GM18873 (cell line): ENCODE measurements around the gene PGAP2.
"Not testable (repeated sequence)": the region's sequence is repeated elsewhere in the genome, so short reads cannot be mapped to it uniquely, and the experiment has no call there.

Experiments
- ATAC-seq: cut with Tn5 transposase; IDR thresholded peaks from one replicate; pipeline ENCODE4 v1.9.1; 2021; ENCODE audit warnings: mild to moderate bottlenecking, moderate library complexity, moderate number of reproducible peaks; ENCODE audit not compliant: unreplicated experiment, low FRiP score

Gene PGAP2

GRCh38 chr11:3803726-3804495 lies 4.4 kb upstream of the PGAP2 start:
- ATAC-seq = no peak

- ATAC-seq = peak; percentile 68
These were observed 682 bp downstream of the PGAP2 start for GRCh38 chr11:3808861-3809623.

DNA sequence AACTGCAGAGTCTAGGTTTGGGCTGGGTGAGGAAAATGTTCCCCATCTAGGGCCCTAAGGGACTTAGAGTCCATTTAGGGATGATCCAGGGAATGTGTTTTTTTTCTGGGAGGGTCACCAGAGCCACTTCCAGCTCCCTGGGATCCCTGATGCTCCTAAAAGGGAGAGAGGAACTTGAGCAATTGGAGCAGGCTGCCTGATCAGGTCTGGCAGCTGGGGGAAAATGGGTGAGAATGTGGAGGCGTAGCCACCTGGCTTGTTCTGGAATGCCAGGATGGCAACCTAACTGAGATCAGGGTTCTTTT lies 1.2 kb downstream of the PGAP2 start:
- no peak for ATAC-seq

- no peak for ATAC-seq
These were observed 2.1 kb downstream of the PGAP2 start for GRCh38 chr11:3810446-3810845.

DNA sequence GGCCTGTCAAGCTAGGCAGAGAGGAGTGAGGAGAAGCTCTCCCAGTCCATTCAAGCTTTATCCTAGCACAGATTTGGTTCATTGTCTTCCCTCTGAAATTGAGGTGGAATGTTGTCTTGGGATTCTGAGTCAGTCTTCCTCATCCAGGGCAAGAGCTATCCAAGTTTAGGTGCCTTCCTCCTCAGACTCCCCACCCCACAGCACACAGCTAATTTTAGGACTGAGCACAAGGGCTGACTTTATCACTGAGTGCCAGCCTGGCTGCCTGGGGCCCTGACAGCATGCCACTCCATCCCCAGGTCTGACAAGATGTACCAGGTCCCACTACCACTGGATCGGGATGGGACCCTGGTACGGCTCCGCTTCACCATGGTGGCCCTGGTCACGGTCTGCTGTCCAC lies 2.6 kb downstream of the PGAP2 start:
- no peak for ATAC-seq

DNA sequence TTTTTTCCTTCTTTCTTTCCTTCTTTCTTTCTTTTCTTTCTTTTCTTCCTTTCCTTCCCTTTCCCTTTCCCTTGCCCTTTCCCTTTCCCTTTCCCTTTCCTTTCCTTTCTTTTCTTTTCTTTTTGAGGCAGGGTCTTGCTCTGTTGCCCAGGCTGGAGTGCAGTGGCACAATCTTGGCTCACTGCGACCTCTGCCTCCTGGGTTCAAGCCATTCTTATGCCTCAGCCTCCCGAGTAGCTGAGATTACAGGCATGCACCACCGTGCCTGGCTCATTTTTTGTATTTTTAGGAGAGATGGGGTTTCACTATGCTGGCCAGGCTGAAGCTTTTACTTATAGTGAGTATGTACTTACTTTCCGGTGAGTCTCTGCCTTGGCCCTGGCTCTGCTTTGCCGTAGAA lies 6.5 kb downstream of the PGAP2 start:
- ATAC-seq = not testable (repeated sequence)

DNA sequence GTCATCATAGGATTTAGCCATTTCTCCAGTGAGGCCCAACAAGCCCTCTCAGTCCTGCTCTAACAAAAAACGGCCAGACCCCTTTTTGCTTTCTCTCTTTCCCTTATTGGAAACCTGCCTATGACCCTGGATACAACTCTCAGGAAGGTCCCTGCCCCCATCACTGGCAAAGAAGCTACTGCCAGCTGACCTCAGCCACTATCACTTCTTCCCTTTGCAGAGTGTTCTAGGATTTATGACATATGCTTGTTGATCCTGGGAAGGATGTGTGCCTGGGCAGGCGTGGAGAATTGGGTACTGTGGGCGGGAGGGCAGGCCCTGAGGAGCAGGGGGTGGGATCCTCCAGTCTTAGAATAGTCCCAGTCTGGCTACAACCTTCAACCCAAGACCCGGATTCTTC lies 7.5 kb downstream of the PGAP2 start:
- ATAC-seq = no peak

DNA sequence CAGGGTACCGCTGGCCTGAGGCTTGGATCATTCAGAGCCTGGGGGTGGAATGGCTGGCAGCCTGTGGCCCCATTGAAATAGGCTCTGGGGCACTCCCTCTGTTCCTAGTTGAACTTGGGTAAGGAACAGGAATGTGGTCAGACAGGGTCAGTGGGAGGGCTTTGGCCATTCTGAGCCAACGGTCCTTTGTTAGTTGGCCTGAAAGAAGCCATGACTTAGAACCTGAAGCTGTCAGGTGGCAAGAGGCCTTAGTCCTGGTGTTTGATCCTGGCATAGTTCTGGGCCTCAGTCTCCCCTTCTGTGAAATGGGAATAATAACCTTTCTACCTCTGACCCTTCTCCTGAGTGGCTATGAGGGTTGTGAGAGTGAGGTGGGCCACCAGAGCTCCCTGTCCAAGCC lies 8.3 kb downstream of the PGAP2 start:
- ATAC-seq = no peak

GRCh38 chr11:3817181-3817800 lies 8.9 kb downstream of the PGAP2 start:
- ATAC-seq = no peak

DNA sequence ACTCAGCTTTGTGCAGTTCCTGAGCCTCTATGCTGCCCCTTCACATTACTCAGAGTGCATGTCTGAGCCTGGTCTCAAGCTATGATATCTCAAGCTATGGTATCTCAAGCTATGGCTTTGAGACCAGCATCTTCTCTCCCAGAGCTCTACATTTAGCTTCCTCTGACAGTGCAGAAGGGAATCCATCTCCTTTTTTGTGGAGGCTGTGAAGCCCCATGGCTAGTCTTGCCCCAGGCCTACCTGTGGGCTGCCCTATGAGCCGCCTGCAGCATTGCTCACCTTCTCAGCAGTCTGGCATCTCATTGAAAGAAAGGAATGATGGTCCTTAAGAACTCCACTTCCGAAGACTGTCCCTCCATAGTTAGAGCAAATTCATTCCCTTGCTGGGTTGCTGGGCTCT lies 12.6 kb downstream of the PGAP2 start:
- ATAC-seq = no peak

- no peak for ATAC-seq
These were observed 14.0 kb downstream of the PGAP2 start for GRCh38 chr11:3822312-3822711.

DNA sequence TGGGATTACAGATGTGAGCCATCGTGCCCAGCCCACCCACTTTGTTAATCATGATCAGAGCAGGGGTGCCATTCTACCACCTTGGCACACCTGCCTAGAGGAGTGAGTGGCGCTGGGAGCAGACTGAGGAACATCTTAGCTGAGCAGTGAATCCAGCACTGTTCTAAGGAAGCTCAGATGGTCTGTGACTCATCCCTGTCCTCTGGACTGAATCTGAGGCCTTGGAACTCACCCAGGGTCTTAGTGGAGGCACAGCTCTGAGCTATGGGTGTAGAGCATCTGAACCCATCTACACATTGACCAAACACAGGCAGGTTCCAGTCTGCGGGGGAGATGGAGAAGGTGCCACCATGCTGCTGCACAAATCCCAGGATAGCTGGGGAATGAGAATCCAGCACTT lies 14.9 kb downstream of the PGAP2 start:
- ATAC-seq = no peak

- no peak for ATAC-seq
These were observed 15.6 kb downstream of the PGAP2 start for GRCh38 chr11:3823762-3824506.

DNA sequence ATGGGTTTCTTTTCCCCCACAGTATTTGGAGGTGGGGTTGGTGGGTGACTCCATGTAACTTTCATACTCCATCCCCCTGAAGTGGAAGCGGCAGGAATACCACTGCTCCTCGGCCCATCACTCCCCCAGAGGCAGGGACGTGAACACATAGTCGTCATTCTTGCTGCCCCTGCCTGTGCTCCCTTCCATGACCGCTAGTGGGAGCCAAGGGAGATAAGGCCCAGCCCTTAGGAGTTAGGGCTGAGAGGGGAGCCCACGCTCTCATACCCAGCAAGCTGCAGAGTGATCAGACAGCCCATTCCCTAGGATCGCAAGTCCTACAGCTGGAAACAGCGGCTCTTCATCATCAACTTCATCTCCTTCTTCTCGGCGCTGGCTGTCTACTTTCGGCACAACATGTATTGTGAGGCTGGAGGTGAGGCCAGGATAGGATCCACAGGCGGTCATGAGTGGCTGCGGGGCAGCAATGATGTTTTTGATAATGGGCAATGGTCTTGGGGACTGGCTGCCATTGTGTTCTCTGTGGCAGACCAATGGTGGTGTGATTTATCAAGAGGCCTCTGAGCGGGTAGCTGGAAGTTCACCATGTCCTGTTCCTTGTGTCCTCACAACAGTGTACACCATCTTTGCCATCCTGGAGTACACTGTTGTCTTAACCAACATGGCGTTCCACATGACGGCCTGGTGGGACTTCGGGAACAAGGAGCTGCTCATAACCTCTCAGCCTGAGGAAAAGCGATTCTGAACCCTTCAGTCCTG lies 16.5 kb downstream of the PGAP2 start:
- ATAC-seq = peak; percentile 64

DNA sequence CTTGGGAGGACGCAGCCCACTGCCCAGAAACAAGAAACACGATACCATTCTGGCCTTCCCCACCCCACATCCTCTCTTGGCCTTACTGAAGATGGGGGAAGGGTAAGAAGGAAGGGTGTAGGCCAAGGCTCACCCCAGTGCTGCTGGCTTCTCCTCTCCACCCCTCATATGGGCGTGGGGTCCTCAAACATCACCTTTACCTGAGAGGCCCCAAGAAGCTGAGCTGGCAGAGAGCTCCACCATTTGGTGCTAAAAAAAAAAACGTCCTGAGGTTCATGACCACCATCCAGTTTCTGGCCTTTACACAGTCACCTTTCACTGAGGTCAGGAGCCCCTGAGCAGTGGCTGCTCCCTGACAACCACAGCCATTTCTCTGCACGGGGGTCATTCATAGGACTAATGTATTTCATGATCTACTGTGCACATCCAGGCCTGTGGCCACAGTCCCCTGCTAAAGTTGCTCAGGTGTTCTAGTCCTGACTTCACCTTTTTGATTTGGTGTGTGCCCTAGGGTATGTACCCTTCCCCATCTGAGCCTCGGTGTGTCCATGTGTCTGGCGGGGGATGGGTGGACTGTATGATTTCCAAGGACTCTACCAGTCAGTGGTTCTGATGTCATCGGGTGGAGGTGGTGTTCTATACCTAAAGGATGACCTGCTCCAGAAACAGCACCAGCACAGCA lies 17.3 kb downstream of the PGAP2 start:
- no peak for ATAC-seq

DNA sequence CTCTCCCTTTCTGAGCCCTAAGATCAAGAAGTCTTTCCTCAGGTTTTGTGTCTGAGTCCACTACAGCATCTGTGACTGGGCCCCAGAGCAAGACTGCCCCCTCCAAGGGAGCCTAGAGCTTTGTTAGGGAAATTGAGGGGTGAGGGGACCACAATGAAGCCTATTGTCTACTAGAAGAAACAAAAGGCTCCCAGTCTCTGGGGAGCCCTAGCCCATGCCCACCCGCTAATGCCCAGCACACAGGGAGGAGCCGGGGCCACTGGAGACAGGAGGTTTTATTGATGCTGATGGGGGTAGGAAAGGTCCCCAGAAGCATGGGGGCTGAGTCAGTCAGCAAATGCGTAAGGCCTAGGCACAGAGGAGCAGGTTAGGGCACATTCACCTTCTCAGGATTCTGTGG lies 18.4 kb downstream of the PGAP2 start:
- ATAC-seq = no peak

- ATAC-seq = no peak
These were observed 19.2 kb downstream of the PGAP2 start for GRCh38 chr11:3827434-3828186.

DNA sequence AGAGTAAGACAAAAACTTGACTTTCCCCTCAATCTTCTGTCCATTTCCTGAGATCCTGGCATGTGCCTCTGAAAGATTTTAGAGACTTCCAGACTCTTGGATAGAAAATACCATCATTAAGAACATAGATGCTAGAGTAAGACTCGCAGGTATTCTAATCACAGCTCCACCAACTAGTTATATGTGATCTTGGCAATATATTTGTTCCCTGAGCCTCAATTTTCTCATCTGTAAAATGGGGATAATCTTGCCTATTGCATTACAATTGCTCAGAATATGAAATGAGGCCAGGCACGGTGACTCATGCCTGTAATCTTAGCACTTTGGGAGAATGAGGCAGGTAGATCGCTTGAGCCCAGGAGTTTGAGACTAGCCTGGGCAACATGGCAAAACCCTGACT lies 21.7 kb downstream of the PGAP2 start:
- ATAC-seq = no peak

DNA sequence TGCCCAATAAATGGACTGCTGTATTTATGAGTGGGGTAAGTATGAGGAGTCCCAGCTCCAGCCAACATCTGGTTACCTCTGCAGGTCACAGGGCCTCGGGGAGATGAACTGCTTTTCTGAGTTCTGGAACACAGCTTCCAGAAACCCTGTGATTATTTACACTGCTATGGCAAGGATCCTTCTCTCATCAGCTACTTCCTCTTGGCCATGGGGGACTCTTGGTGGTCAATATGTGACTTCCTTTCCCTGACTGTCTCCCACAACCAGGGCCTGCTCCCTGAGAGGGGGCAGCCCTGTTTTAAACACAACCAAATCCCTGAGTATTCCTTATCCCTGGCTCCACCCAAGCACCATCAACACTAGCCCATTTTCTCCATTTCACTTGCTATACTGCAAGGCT lies 22.4 kb downstream of the PGAP2 start:
- no peak for ATAC-seq
